ENCODE measurements around the gene SYT9. TPM values are rescaled to one million over a fixed set of nuclear protein-coding genes. Genes with fewer than 3 reads are reported as not detected.

The SYT9 gene
- total RNA-seq, 3 donors from 2014 or later (not counting 1 experiment from before 2014, with no cell fraction given): not detected

DNA sequence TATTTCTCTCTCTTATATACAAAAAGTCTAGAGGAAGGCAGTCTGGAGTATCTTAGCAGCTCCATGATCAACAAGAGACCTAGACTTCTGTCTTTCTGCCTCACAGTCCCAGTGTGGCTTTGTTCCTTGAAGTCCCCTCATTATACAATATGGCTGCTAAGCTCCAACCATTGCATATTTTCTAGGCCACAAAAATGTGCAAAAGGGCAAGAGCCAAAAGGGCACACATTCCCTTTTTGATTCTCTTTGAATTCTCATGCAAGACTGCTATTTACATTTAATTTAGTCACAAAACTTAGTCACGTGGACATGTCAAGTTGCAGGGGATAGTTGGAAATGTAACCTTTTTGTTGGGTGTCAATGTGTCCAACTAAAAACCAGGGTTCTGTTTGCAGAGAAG lies 169.4 kb downstream of the SYT9 start:
- intact Hi-C loops (cut with micrococcal nuclease): no loop called here
- Histone ChIP-seq H3K27me3 (ENCODE audit: control insufficient read depth, insufficient read depth, low read length) (no peaks in the 10 kb centered on the region), H3K4me3 (ENCODE audit: low read length) (no peak overlapping the region), H3K27ac (ENCODE audit: low read length) (no peak overlapping the region), H3K36me3 (ENCODE audit: control insufficient read depth, insufficient read depth, low read length) (no peaks in the 10 kb centered on the region), H3K9me3 (ENCODE audit: control insufficient read depth, insufficient read depth, low read length) (no peaks in the 10 kb centered on the region), H3K4me1 (ENCODE audit: control insufficient read depth, insufficient read depth, low read length) (no peaks in the 10 kb centered on the region)
- ATAC-seq (no peak), DNase-seq (no peak)
- Mint-ChIP-seq H3K36me3 (no peaks in the 10 kb centered on the region), H3K9me3 (no peaks in the 10 kb centered on the region), H3K4me1 (no peaks in the 10 kb centered on the region), H3K4me3 (no peak overlapping the region), H3K27ac (no peak overlapping the region), H3K27me3 (ENCODE audit: low read depth in 2 of 2) (peaks cover 0 to 21% of the 10 kb centered on the region in 2 donors)
- WGBS (ENCODE audit: insufficient coverage): no CpG with 5 or more reads among the region's 1 CpG
- TF ChIP-seq, protein P1, sequence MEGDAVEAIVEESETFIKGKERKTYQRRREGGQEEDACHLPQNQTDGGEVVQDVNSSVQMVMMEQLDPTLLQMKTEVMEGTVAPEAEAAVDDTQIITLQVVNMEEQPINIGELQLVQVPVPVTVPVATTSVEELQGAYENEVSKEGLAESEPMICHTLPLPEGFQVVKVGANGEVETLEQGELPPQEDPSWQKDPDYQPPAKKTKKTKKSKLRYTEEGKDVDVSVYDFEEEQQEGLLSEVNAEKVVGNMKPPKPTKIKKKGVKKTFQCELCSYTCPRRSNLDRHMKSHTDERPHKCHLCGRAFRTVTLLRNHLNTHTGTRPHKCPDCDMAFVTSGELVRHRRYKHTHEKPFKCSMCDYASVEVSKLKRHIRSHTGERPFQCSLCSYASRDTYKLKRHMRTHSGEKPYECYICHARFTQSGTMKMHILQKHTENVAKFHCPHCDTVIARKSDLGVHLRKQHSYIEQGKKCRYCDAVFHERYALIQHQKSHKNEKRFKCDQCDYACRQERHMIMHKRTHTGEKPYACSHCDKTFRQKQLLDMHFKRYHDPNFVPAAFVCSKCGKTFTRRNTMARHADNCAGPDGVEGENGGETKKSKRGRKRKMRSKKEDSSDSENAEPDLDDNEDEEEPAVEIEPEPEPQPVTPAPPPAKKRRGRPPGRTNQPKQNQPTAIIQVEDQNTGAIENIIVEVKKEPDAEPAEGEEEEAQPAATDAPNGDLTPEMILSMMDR (IDR thresholded peaks at IDR 0.05): no peak

DNA sequence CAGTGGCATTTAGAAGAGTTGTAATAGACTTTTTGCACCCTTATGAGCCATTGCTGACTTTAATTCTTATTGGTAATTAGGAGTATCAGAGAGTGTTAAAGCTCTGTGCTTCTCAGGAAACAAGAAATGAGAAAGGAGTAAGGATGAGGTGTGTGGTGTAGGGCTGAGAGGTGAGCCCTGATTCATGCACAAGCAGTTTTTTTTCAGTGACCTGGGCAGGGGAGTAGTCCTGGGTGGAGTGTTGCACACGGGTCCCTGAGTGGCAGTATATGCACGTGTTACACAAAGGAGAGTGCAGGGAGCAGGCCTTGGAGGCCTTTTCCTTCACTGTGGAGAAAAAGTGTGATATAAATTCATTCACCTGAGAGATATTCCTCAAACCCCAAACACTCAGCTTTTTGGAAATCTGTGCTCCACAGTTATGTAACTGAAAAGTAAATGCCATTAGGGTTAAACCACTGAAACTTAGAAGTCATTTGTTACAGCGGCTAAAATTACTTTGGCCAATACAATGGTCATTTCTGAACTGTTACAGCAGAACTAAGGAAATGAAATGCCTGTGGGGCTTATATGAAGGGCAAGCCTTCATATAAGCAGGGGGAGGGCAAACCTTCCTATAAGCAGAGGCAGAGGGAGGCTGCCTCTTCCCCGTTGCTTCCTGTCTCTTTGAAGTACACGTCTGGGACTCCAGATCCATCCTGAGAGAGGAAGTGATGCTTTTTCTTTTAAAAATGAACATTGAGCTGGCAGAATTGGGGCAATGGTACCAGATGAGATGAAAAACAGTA lies 171.0 kb downstream of the SYT9 start:
- Histone ChIP-seq H3K27ac (ENCODE audit: low read length) (no peak overlapping the region), H3K4me1 (ENCODE audit: control insufficient read depth, insufficient read depth, low read length) (no peaks in the 10 kb centered on the region), H3K36me3 (ENCODE audit: control insufficient read depth, insufficient read depth, low read length) (no peaks in the 10 kb centered on the region), H3K9me3 (ENCODE audit: control insufficient read depth, insufficient read depth, low read length) (no peaks in the 10 kb centered on the region), H3K27me3 (ENCODE audit: control insufficient read depth, insufficient read depth, low read length) (no peaks in the 10 kb centered on the region), H3K4me3 (ENCODE audit: low read length) (no peak overlapping the region)
- Mint-ChIP-seq H3K9me3 (no peaks in the 10 kb centered on the region), H3K36me3 (no peaks in the 10 kb centered on the region), H3K27me3 (ENCODE audit: low read depth in 2 of 2) (peaks cover 3 to 36% of the 10 kb centered on the region in 2 donors), H3K27ac (no peak overlapping the region), H3K4me1 (no peaks in the 10 kb centered on the region), H3K4me3 (no peak overlapping the region)
- WGBS (ENCODE audit: insufficient coverage): 48% methylated on average over 5 of the region's 5 CpGs
- DNase-seq (peak in 1 of 2 donors; percentile 10), ATAC-seq (no peak)
- TF ChIP-seq, protein P1 (IDR thresholded peaks at IDR 0.05): no peak
- intact Hi-C loops (cut with micrococcal nuclease): no loop called here

DNA sequence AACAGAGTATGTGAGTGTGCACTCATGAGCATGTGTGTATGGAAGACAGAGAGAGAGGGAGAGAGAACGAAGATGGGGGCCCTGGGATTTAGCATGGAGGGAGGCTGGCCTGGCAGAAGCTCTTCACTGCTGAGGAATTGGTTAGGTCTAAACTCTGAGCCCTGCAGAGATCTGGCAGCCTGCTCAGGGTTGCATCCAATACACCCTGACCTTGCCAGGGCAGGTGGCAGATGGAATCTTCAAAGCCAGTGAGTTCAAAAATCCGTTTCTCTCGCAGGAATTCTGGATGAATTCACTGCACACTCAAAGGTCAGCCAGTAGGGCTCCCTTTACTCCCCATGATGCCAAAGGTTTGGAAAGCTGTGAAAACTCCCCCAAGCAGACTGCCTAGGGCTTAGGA lies 172.2 kb downstream of the SYT9 start:
- 94% methylated on average over 3 of the region's 3 CpGs for WGBS (ENCODE audit: insufficient coverage)
- Histone ChIP-seq H3K27me3 (ENCODE audit: control insufficient read depth, insufficient read depth, low read length) (no peaks in the 10 kb centered on the region), H3K27ac (ENCODE audit: low read length) (no peak overlapping the region), H3K4me1 (ENCODE audit: control insufficient read depth, insufficient read depth, low read length) (no peaks in the 10 kb centered on the region), H3K9me3 (ENCODE audit: control insufficient read depth, insufficient read depth, low read length) (no peaks in the 10 kb centered on the region), H3K36me3 (ENCODE audit: control insufficient read depth, insufficient read depth, low read length) (no peaks in the 10 kb centered on the region), H3K4me3 (ENCODE audit: low read length) (no peak overlapping the region)
- H3K36me3 Mint-ChIP-seq: no peaks in the 10 kb centered on the region
- ATAC-seq (no peak), DNase-seq (no peak)
- intact Hi-C loops (cut with micrococcal nuclease): no loop called here
- TF ChIP-seq, protein P1 (IDR thresholded peaks at IDR 0.05): no peak
- H3K4me3 Mint-ChIP-seq: no peak overlapping the region
- no peaks in the 10 kb centered on the region for H3K4me1 Mint-ChIP-seq
- no peaks in the 10 kb centered on the region for H3K9me3 Mint-ChIP-seq
- H3K27me3 Mint-ChIP-seq (ENCODE audit: low read depth in 2 of 2): peaks cover 11 to 41% of the 10 kb centered on the region in 2 donors
- H3K27ac Mint-ChIP-seq: no peak overlapping the region

GRCh38 chr11:7427733-7428132 lies 176.0 kb downstream of the SYT9 start:
- Histone ChIP-seq H3K9me3 (ENCODE audit: control insufficient read depth, insufficient read depth, low read length) (no peaks in the 10 kb centered on the region), H3K4me1 (ENCODE audit: control insufficient read depth, insufficient read depth, low read length) (no peaks in the 10 kb centered on the region), H3K4me3 (ENCODE audit: low read length) (no peak overlapping the region), H3K27me3 (ENCODE audit: control insufficient read depth, insufficient read depth, low read length) (no peaks in the 10 kb centered on the region), H3K27ac (ENCODE audit: low read length) (no peak overlapping the region), H3K36me3 (ENCODE audit: control insufficient read depth, insufficient read depth, low read length) (no peaks in the 10 kb centered on the region)
- ATAC-seq (no peak), DNase-seq (no peak)
- H3K27me3 Mint-ChIP-seq (ENCODE audit: low read depth in 2 of 2): peaks cover 12 to 44% of the 10 kb centered on the region in 2 donors
- no peaks in the 10 kb centered on the region for H3K36me3 Mint-ChIP-seq
- WGBS (ENCODE audit: insufficient coverage): 83% methylated on average over 3 of the region's 3 CpGs
- no peak overlapping the region for H3K4me3 Mint-ChIP-seq
- H3K27ac Mint-ChIP-seq: no peak overlapping the region
- intact Hi-C loops (cut with micrococcal nuclease): loop anchor here (1.0 kb wide), 1 partner anchor 23 kb away; no protein-coding TSS in a partner anchor
- no peaks in the 10 kb centered on the region for H3K9me3 Mint-ChIP-seq
- TF ChIP-seq, protein P1 (IDR thresholded peaks at IDR 0.05): no peak
- H3K4me1 Mint-ChIP-seq: no peaks in the 10 kb centered on the region
